HEK293 (cell line): ENCODE measurements around the gene GRID2.

ENCODE experiments used
- MEIS1 ChIP-seq: sonication (generic); formaldehyde crosslinking; IDR thresholded peaks from 2 replicates; pipeline ENCODE4 v1.8.1; 2022; ENCODE audit warnings: missing genetic modification reagents, mild to moderate bottlenecking, borderline replicate concordance
- TCF7L2 ChIP-seq: IDR thresholded peaks from 2 replicates; pipeline ENCODE4 v1.6.1; 2011; ENCODE audit warnings: low read depth, mild to moderate bottlenecking, inconsistent platforms, low read length, moderate library complexity, borderline replicate concordance
- ZNF239 ChIP-seq: fragments of 450-650 bp; formaldehyde crosslinking; IDR thresholded peaks from 2 replicates; pipeline ENCODE4 v1.5.1; 2016; ENCODE audit warnings: missing biosample characterization, missing genetic modification characterization
- TF ChIP-seq, protein P1 (sequence below): fragments of 450-650 bp; formaldehyde crosslinking; IDR thresholded peaks from 2 replicates; pipeline ENCODE4 v1.5.1; 2016; ENCODE audit warnings: missing biosample characterization, missing genetic modification characterization

DNA sequence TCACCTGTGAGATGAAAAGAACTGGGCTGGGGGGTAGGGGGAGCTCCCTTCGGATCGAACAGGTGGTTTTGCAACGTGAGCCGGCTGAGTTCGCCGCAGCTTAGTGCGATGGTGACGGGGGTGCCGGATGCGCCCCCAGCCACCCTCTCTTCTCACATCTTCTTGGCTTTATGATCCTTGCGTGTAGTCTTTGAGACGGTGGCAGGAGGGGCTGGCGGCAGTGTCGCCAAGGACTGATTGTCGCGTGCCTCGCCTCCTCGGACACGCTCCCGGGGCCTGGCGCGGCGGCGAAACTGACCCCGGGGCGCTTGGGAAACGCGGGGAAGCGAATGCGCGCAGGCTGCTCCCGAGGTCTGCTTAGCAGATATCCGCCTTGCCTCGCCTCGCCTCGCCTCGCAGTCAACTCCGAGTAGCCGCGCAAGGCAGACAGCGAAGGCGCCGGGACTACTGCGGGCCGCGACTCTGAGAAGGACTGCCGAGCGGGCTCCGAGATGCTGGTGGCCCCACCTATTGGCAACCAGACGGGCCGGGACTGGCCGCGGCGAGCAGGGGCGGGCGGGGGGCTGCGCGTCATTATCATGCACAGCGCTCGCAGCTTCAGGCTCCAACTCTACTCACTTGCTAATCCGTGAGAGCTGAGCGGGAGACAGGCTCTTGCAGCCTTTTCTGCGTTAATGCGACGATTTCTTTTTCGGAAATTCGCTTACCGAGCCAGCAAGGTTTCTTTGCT is 1.5 kb downstream of the GRID2 start:
- TF ChIP-seq, protein P1, sequence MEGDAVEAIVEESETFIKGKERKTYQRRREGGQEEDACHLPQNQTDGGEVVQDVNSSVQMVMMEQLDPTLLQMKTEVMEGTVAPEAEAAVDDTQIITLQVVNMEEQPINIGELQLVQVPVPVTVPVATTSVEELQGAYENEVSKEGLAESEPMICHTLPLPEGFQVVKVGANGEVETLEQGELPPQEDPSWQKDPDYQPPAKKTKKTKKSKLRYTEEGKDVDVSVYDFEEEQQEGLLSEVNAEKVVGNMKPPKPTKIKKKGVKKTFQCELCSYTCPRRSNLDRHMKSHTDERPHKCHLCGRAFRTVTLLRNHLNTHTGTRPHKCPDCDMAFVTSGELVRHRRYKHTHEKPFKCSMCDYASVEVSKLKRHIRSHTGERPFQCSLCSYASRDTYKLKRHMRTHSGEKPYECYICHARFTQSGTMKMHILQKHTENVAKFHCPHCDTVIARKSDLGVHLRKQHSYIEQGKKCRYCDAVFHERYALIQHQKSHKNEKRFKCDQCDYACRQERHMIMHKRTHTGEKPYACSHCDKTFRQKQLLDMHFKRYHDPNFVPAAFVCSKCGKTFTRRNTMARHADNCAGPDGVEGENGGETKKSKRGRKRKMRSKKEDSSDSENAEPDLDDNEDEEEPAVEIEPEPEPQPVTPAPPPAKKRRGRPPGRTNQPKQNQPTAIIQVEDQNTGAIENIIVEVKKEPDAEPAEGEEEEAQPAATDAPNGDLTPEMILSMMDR (tag by site-specific recombination) = no peak
- TF ChIP-seq MEIS1 (no peak), TCF7L2 (no peak), ZNF239 (no peak)
